Measurements from ENCODE around the gene GRIK1.
"Not testable (repeated sequence)": the region's sequence is repeated elsewhere in the genome, so short reads cannot be mapped to it uniquely, and the experiment has no call there.

GRIK1 gene

DNA sequence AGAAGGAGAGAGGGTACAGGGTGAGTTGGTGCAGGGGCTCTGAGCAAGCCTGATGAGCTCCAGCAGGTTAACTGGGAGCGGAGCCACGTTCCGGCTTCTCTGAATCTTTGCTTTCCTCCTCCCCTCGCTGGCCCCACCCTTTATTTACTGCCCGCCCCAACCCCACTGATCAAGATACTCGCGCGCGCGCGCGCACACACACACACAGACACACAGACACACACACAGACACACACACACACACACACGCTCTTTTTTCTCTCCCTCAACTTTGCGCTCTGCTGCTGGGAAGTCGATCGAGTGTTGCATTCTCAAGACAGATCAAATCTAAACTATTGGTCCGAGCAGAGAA is at the start of gene GRIK1:
GRIK1 (minus strand) TSS at position 73 of the 352 bp plus-strand sequence.
- no peak for DNase-seq (ENCODE audit: low read depth in 2 of 3, low spot score in 2 of 3)

GRCh38 chr21:29987762-29988161 is 48.0 kb upstream of the GRIK1 start:
- no peak for DNase-seq (ENCODE audit: low read depth in 2 of 3, low spot score in 2 of 3)

GRCh38 chr21:29985866-29986265 is 46.1 kb upstream of the GRIK1 start:
- DNase-seq (ENCODE audit: low read depth in 2 of 3, low spot score in 2 of 3) = no peak

DNA sequence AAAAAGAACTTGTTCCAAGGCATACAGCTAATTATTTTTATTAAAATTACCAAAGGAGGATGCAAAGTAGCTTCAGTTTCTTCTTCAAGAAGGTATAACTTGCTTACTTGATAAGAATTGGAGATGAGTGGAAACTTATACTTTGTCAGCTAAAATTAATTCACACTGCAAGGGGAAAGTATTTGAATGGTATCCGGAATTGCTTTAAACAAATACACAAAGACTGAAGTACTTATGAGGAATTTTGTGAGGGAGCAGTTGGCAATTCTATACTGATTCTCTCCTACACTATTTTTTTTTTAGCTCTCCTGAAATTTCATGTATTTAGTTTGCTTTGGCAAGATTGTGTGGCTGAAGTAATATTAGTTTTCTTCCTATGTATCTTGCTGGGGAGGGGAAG is 39.2 kb upstream of the GRIK1 start:
- no peak for DNase-seq (ENCODE audit: low read depth in 2 of 3, low spot score in 2 of 3)

GRCh38 chr21:29975776-29976175 is 36.0 kb upstream of the GRIK1 start:
- DNase-seq (ENCODE audit: low read depth in 2 of 3, low spot score in 2 of 3) = no peak

DNA sequence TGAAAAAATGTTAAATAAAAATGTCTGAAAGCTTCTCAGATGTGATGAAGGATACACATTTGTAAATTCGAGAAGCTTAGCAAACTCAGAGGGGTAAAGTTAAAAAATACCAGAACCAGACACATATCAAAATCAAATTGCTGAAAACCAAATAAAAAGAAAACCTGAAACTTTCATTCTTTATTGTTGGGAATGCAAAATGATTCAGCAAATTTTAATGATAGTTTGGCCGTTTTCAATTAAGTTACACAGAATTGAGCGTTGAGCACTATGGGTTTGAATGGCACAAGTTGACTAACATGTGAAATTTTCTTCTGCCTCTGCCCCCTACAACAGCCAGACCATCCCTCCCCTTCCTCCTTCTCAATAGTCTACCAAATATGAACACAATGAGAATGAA is 33.5 kb upstream of the GRIK1 start:
- no peak for DNase-seq (ENCODE audit: low read depth in 2 of 3, low spot score in 2 of 3)

DNA sequence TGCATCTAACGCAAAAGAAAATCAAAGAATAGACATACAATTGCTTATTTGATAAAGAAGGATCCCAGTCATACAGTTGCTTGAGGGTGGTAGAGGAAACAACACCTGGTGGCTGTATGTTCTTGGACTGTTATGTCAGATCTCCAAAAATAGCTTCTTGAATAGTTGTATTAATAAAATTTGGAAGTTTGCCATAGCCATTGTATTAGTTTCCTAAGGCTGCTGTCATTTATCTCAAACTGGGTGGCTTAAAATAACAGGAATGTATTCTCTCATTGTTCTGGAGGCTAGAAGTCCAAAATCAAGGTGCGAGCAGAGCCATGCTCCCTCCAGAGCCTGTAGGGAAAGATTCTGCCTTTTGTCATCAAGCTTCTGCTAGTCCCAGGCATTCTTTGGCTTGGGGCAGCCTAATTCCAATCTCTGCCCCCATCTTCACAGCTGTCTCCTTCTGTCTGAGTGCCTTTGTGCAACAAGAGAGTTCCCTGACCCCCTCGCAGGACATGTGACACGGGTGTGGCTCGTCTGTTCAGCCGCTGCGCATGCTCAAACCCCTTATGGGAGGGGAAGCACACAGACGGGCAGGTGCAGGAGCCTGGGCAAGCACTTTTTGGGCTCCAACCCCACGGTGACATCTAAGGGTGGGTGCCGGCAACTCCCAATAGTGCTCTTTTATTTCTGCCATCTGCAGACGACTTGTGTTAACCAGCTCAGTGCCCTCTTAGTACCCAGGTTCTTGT is 21.7 kb upstream of the GRIK1 start:
- no peak for DNase-seq (ENCODE audit: low read depth in 2 of 3, low spot score in 2 of 3)

- no peak for DNase-seq (ENCODE audit: low read depth in 2 of 3, low spot score in 2 of 3)
Observed at GRCh38 chr21:29958551-29958950, 18.8 kb upstream of the GRIK1 start.

DNA sequence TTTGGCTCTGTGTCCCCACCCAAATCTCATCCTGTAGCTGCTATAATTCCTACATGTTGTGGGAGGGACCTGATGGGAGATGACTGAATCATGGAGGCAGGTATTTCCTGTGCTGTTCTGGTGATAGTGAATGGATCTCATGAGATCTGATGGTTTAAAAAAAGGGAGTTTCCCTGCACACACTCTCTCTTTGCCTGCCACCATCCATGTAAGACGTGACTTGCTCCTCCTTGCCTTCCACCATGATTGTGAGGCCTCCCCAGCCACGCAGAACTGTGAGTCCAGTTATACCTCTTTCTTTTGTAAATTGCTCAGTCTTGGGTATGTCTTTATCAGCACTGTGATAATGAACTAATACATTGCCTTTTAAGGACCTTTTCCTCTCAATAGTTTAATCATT is 18.2 kb upstream of the GRIK1 start:
- DNase-seq (ENCODE audit: low read depth in 2 of 3, low spot score in 2 of 3) = not testable (repeated sequence)

DNA sequence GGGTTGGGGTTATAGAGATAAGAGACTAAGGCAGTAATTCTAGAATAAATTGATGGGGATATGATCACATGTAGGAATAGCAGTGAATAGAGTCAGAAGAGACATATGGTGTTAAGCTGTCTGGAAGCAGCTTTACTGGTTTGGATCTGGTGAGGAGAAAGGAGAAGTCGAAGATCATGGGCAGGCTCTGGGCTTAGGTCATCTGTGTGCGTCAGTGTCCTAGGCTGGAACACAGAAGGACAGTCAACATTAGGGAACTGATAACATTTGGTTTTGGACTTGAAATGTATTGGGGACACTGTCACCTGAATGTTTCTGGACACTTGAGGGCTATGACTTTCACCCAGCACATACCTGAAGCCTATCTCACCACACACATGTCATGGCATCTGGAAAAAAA is 13.9 kb upstream of the GRIK1 start:
- DNase-seq (ENCODE audit: low read depth in 2 of 3, low spot score in 2 of 3) = no peak

- DNase-seq (ENCODE audit: low read depth in 2 of 3, low spot score in 2 of 3) = no peak
Observed at GRCh38 chr21:29953072-29953471, 13.3 kb upstream of the GRIK1 start.

- no peak for DNase-seq (ENCODE audit: low read depth in 2 of 3, low spot score in 2 of 3)
Observed at GRCh38 chr21:29951911-29952310, 12.1 kb upstream of the GRIK1 start.

DNA sequence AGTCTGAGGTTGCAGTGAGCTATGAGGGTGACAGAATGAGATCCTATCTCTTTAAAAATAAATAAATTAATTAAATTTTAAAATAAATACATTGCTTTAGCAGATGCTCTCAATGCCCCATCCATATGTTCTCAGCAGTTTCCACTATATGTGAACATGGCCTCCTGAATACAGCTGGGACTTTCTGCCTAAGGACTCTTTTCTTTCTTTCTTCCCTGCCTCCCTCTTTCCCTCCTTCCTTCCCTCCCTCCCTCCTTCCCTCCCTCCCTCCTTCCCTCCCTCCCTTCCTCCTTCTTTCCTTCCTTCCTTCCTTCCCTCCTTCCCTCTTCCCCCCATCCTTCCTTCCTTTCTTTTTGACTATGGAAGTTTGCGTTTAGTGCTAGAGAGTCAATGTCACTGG is 10.2 kb upstream of the GRIK1 start:
- DNase-seq (ENCODE audit: low read depth in 2 of 3, low spot score in 2 of 3) = no peak

DNA sequence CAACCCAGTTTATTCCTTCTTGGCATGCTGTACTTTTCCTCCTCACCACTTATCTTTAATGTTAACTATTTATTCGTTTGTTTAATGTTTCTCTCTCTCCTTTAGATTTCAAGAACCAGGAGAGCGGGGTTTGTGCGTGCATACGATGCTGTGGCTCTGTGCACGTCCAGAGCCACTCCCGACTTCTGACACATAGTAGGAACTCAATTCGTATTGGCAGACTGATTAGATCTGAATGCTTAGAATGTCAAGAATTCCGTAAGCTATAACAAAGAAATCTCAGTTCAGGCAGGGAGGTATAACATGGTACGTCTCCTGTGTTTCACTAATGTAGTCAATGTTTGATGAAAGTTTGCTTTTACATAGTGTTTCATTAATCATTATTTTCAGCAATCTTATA is 7.3 kb upstream of the GRIK1 start:
- DNase-seq (ENCODE audit: low read depth in 2 of 3, low spot score in 2 of 3) = no peak

DNA sequence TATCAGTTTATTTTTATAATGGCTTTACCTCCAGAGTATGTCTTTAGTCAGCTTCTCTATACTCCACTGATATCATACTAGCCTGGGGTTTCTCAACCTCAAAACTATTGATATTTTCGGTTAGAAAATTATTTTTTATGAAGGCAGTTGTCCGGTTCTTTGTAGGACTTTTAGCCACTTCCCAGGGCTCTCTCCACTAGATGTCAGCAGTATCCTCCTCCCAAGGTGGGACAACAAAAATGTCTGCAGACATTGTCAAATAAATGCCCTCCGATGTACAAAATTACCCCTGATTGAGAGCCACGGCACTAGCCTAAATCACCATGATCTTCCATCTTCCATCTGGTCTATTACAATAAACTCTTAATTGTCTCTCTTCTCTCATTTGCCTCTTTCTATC is 4.1 kb upstream of the GRIK1 start:
- no peak for DNase-seq (ENCODE audit: low read depth in 2 of 3, low spot score in 2 of 3)

DNA sequence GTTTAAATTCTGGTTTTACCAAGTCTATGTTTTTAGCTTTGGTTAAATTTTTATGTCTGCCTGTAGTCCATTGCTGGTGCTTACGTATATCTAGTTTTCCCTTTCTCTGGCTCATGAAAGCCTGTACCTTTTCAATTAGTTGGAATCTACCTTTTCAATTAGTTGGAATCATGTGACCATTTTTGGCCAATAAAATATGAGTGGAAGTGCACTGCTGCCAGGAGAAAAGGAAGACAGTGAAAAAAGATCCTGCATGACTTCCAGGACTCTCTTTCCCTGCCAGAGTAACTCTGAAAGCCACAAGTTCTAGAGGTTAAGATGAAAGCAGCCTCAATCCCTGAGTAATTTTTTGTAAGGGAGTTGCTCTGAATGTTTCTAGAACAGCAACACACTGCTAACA is 2.2 kb upstream of the GRIK1 start:
- DNase-seq (ENCODE audit: low read depth in 2 of 3, low spot score in 2 of 3) = no peak

GRCh38 chr21:29940991-29941390 is 1.2 kb upstream of the GRIK1 start:
- no peak for DNase-seq (ENCODE audit: low read depth in 2 of 3, low spot score in 2 of 3)

GRCh38 chr21:29940361-29940760 is 565 bp upstream of the GRIK1 start:
- no peak for DNase-seq (ENCODE audit: low read depth in 2 of 3, low spot score in 2 of 3)

DNA sequence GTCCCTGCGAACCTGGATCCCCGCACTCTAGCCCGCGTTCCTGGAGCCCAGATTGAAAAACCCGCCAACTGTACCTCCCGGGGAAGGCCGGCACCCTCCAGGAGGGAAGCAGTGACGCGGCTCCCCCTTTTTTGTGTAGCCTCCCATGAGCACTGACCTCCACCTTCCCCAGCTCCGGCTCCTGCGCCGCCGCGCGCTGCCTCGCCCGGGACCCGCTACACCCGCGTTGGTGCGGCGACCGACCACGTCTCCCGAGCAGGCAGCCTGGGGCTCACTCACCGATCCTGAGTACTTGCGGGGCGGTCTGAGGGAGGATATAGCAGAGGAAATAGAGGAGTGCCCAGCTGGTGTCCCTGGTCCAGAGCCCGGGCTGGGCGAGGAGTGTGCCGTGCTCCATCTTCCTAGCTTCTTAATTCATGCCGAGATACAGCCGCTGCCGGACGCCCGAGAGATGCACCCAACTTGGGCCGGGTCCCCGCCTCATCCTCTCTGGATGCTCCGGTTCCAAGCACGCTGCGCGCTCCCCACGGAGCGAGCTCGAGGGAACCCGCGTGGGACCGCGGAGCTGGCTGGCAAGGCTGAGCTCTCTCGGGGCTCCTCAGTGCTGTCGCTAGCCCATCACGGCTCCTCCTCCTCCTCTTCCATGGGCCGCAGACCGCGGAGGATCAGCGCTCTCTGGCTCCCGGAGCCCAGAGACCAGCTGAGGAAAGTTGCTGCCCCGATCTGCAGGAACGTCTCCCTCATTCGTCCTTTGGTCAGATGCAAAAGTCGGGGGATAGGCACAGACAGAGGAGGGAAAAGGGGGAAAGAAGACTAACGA is 482 bp downstream of the GRIK1 start:
- DNase-seq (ENCODE audit: low read depth in 2 of 3, low spot score in 2 of 3) = no peak

DNA sequence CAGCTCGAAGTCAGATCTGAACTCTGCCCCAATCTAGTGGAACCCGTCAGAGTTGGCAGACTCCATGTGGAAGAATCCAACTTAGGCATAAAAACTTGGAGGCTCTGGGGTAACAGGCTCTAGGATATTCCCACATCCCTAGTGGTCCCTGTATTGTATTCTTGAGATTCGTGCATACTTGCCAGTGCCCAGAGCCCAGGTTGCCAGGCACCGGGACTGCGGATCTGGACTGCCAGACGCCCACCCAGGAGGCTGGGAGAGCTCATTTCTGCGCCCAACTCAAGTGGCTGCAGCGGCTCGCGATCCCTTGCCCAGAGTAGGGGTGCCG is 1.1 kb downstream of the GRIK1 start:
- no peak for DNase-seq (ENCODE audit: low read depth in 2 of 3, low spot score in 2 of 3)

GRCh38 chr21:29933088-29933487 is 6.7 kb downstream of the GRIK1 start:
- DNase-seq (ENCODE audit: low read depth in 2 of 3, low spot score in 2 of 3) = no peak

DNA sequence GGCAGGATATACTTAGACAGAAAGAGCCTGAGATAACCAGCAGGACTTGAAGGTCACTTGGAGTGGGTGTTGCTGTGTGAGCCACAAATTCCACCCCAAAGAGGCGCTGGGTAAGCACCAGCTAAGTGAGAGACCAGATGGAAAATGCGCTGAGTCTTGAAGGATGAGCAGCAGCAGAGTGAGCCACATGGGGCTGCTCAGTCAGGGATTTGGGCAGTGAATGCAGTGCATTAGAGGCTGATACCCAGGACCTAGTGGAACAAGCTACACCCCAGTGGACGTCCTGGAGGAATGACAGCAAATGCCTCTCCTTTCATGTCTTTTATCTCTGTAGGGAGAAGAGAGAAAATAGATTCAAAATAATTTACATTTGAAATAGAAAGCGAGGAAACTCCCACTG is 11.3 kb downstream of the GRIK1 start:
- DNase-seq (ENCODE audit: low read depth in 2 of 3, low spot score in 2 of 3) = no peak

DNA sequence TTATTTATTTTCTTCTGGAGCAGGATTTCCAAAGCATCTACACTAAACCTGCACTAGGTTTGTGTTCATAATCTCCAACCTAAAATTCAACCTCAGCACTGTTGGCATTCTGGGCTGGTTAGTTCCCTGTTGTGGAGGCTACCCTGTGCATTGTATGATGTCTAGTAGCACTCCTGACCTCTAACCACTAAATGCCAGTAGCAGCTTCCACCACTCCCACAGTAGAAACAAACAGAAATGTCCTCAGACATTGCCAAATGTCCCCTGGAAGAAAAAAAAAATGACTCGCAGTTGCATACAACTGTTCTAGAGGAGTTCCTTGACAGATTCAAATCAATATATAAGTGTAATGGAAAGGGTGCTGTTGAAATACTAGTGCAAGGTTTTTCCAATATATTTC is 18.9 kb downstream of the GRIK1 start:
- no peak for DNase-seq (ENCODE audit: low read depth in 2 of 3, low spot score in 2 of 3)

All from activated CD8-positive, alpha-beta memory T cell treated with anti-CD3 and anti-CD28 coated beads for 48 hours (primary cell).